HEK293 (cell line): ENCODE data around the gene GAMT.

Experiments used
- CTCF ChIA-PET: fragments of 350-600 bp; formaldehyde crosslinking; extraction: SDS; loops from one replicate; lab custom pipeline; 2021; ENCODE audit warnings: antibody characterized with exemption; lab: Yijun Ruan, JAX
- POLR2A ChIA-PET: fragments of 300-600 bp; formaldehyde crosslinking; extraction: SDS; loops from one replicate; lab custom pipeline; 2020; ENCODE audit warnings: antibody characterized with exemption, inconsistent platforms; lab: Yijun Ruan, JAX
- H3K27ac ChIP-seq: fragments of 200-500 bp; sonication (Bioruptor generic); 2 replicates; pipeline ENCODE4 v1.5.1; 2014; ENCODE audit warnings: low read depth, low read length, control low read depth, inconsistent platforms; ENCODE audit errors: extremely low read depth
- H3K36me3 ChIP-seq, 2 experiments: fragments of 200-500 bp in 1 of 2; sonication (Bioruptor generic) in 1 of 2; 1 replicate in 1 of 2; 2 replicates in 1 of 2; pipeline ENCODE4 v1.5.1; 2014 to 2017; ENCODE audit warnings: inconsistent platforms in 2 of 2, low read length in 2 of 2; ENCODE audit not compliant: control insufficient read depth in 2 of 2, insufficient read depth in 1 of 2
- H3K4me1 ChIP-seq: fragments of 200-500 bp; sonication (Bioruptor generic); 2 replicates; pipeline ENCODE4 v1.5.1; 2014; ENCODE audit warnings: mild to moderate bottlenecking, low read length, inconsistent platforms; ENCODE audit not compliant: control insufficient read depth, insufficient read depth
- H3K4me3 ChIP-seq: 2 replicates; pipeline ENCODE4 v1.5.1; 2011; ENCODE audit warnings: low read depth, mild to moderate bottlenecking, control low read depth, low read length, moderate library complexity
- H3K9me3 ChIP-seq: fragments of 200-500 bp; sonication (Bioruptor generic); 2 replicates; pipeline ENCODE4 v1.5.1; 2014; ENCODE audit warnings: low read depth, low read length, inconsistent platforms; ENCODE audit not compliant: control insufficient read depth, insufficient read depth
- HIC1 ChIP-seq: fragments of 450-650 bp; formaldehyde crosslinking; IDR thresholded peaks from 2 replicates; pipeline ENCODE4 v1.5.1; 2016; ENCODE audit warnings: missing biosample characterization, missing genetic modification characterization
- KLF8 ChIP-seq: fragments of 450-650 bp; formaldehyde crosslinking; IDR thresholded peaks from 2 replicates; pipeline ENCODE4 v1.5.1; 2016; ENCODE audit warnings: missing biosample characterization, missing genetic modification characterization
- SP7 ChIP-seq: fragments of 450-650 bp; formaldehyde crosslinking; IDR thresholded peaks from 2 replicates; pipeline ENCODE4 v1.5.1; 2016; ENCODE audit warnings: missing biosample characterization, missing genetic modification characterization
- ZBTB21 ChIP-seq: fragments of 450-650 bp; formaldehyde crosslinking; IDR thresholded peaks from 2 replicates; pipeline ENCODE4 v1.5.1; 2017; ENCODE audit warnings: missing biosample characterization, missing genetic modification characterization
- ZBTB49 ChIP-seq: fragments of 450-650 bp; formaldehyde crosslinking; IDR thresholded peaks from 2 replicates; pipeline ENCODE4 v1.5.1; 2016; ENCODE audit warnings: missing biosample characterization, missing genetic modification characterization, low read depth
- ZEB2 ChIP-seq: fragments of 450-650 bp; formaldehyde crosslinking; IDR thresholded peaks from 2 replicates; pipeline ENCODE4 v1.5.1; 2016; ENCODE audit warnings: missing biosample characterization, missing genetic modification characterization
- ZFP3 ChIP-seq: fragments of 450-650 bp; formaldehyde crosslinking; IDR thresholded peaks from 2 replicates; pipeline ENCODE4 v1.5.1; 2016; ENCODE audit warnings: low read depth, missing biosample characterization, missing genetic modification characterization
- ZFP37 ChIP-seq: fragments of 450-650 bp; formaldehyde crosslinking; IDR thresholded peaks from 2 replicates; pipeline ENCODE4 v1.5.1; 2016; ENCODE audit warnings: missing biosample characterization, missing genetic modification characterization
- ZFP69B ChIP-seq: fragments of 450-650 bp; formaldehyde crosslinking; IDR thresholded peaks from 2 replicates; pipeline ENCODE4 v1.5.1; 2016; ENCODE audit warnings: missing biosample characterization, missing genetic modification characterization
- ZNF121 ChIP-seq: fragments of 450-650 bp; formaldehyde crosslinking; IDR thresholded peaks from 2 replicates; pipeline ENCODE4 v1.5.1; 2016; ENCODE audit warnings: missing biosample characterization, missing genetic modification characterization
- ZNF202 ChIP-seq: fragments of 450-650 bp; formaldehyde crosslinking; IDR thresholded peaks from 2 replicates; pipeline ENCODE4 v1.5.1; 2016; ENCODE audit warnings: missing biosample characterization, missing genetic modification characterization, borderline replicate concordance
- ZNF214 ChIP-seq: fragments of 450-650 bp; formaldehyde crosslinking; IDR thresholded peaks from 2 replicates; pipeline ENCODE4 v1.5.1; 2017; ENCODE audit warnings: missing biosample characterization, mild to moderate bottlenecking, missing genetic modification characterization, borderline replicate concordance
- ZNF324 ChIP-seq: fragments of 450-650 bp; formaldehyde crosslinking; IDR thresholded peaks from 2 replicates; pipeline ENCODE4 v1.5.1; 2016; ENCODE audit warnings: missing biosample characterization, missing genetic modification characterization
- ZNF366 ChIP-seq: fragments of 450-650 bp; formaldehyde crosslinking; conservative IDR thresholded peaks from 2 replicates; pipeline ENCODE4 v1.5.1; 2016; ENCODE audit warnings: missing biosample characterization, missing genetic modification characterization
- ZNF600 ChIP-seq: fragments of 450-650 bp; formaldehyde crosslinking; IDR thresholded peaks from 2 replicates; pipeline ENCODE4 v1.5.1; 2016; ENCODE audit warnings: missing biosample characterization, missing genetic modification characterization
- ZNF629 ChIP-seq: fragments of 450-650 bp; formaldehyde crosslinking; IDR thresholded peaks from 2 replicates; pipeline ENCODE4 v1.5.1; 2017; ENCODE audit warnings: missing biosample characterization, missing genetic modification characterization
- ZNF677 ChIP-seq: fragments of 450-650 bp; IDR thresholded peaks from 2 replicates; pipeline ENCODE4 v1.5.0; 2018; ENCODE audit warnings: missing biosample characterization, mild to moderate bottlenecking, missing genetic modification characterization, moderate library complexity
- ZNF76 ChIP-seq: fragments of 450-650 bp; formaldehyde crosslinking; IDR thresholded peaks from 2 replicates; pipeline ENCODE4; 2016; ENCODE audit warnings: low read depth, missing biosample characterization, missing genetic modification characterization, borderline replicate concordance
- ZNF843 ChIP-seq: fragments of 450-650 bp; formaldehyde crosslinking; IDR thresholded peaks from 2 replicates; pipeline ENCODE4 v1.5.1; 2016; ENCODE audit warnings: missing biosample characterization, missing genetic modification characterization
- ZXDB ChIP-seq: fragments of 450-650 bp; formaldehyde crosslinking; IDR thresholded peaks from 2 replicates; pipeline ENCODE4 v1.5.1; 2016; ENCODE audit warnings: missing biosample characterization, missing genetic modification characterization
- TF ChIP-seq, protein P1 (sequence below): fragments of 450-650 bp; formaldehyde crosslinking; IDR thresholded peaks from 2 replicates; pipeline ENCODE4 v1.5.1; 2016; ENCODE audit warnings: missing biosample characterization, missing genetic modification characterization, low read depth
- TF ChIP-seq, protein P2 (sequence below): fragments of 450-650 bp; formaldehyde crosslinking; IDR thresholded peaks from 2 replicates; pipeline ENCODE4 v1.5.1; 2016; ENCODE audit warnings: missing biosample characterization, missing genetic modification characterization

The GAMT gene

DNA sequence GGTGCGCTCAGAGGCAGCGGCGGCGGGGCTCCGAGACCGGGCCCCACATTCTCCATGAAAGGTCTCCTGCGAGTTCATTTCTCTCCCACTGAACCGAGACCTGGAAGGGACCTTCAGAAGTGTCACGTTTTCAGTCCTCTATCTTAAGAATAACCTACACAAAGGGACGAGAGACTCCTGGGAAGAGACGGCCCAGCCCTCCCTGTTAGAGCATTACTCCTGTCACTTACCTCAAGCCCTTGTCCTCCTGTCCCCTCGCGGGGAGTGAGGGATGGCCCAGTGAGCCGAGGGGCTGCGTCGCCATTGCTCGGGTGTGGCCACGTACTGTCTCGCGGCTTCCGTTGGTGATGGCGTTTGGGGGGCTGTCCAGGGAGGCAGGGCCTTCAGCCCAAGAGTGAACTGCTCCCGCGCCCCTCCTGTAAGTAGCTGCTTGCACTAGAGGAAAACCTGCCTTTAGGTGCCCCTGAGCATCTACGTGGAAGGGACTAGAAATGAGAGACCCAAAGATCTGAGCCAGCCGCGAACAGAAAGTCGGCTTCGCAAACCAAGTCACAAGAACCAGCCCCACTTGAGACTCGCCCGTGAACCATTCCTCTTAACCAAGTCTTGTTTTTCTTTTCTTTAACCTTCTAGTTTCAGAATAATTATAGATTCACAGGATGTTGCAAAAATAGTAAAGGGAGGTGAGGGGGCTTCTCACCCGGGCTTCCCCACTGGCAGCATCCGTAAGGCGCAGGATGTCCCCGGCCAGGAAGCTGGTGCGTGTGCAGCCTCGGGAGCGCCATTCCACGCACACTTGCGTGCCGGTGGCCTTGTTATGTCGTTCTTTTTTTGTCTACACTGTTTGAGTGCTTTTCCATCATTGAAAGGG is 38.7 kb downstream of the GAMT start:
- Histone ChIP-seq H3K36me3 (peaks cover 0 to 91% of the 10 kb centered on the region in 2 experiments; a peak in 2 of 3 replicates), H3K27ac (peak overlapping the region; percentile 24; the same call in 1 of the 2 replicates), H3K9me3 (no peaks in the 10 kb centered on the region), H3K4me1 (peaks cover 14% of the 10 kb centered on the region), H3K4me3 (no peak overlapping the region)
- ChIA-PET POLR2A (no interaction called here), CTCF (no interaction called here)
- TF ChIP-seq ZBTB21 (tag by site-specific recombination) (peak; percentile 3; the same call in 1 of the 2 replicates), ZNF843 (no peak), ZNF76 (tag by site-specific recombination) (0 out of 2 replicates have a peak, but pooled peaks have one; percentile 1)

DNA sequence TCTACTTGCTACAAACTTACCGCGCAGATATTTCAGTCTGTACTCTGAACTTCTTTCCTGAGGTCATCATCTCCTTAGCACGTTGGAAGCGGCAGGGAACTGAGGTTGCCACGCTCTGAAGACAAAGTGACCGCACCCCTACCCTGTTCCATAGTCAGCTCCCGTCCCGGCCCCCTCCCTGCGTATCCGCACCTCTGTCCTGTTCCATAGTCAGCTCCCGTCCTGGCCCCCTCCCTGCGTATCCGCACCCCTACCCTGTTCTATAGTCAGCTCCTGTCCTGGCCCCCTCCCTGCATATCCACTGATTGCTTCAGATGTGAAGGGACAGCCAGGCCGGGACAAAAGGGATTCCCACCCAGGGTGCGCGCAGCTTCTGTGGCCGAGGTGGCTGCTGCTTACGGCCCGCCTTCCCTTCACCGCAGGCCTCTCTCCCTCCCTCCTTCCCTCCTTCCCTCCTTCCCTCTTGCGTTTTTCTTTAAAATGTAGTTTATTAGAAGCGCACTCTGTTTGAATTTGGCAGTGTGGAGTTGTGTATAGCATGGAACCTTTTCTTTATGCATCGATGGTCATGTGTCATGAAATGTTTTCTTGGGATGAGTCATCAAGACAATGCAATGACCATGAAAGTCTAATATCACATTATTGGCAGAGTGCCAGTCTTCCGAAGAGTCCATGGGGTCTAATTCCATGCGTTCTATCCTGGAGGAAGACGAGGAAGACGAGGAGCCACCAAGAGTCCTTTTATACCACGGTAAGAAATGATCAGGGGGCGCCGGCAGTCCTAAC is 39.5 kb downstream of the GAMT start:
- peak overlapping the region; percentile 2; the same call in 1 of the 2 replicates for H3K4me3 ChIP-seq
- ChIA-PET POLR2A (interaction anchor here (1.2 kb wide), 1 partner anchor 93 kb away, joined by 3 read pairs; the partner anchor contains the start of gene CIRBP), CTCF (interaction anchor here (1.1 kb wide), 1 partner anchor 82 kb away, joined by 4 read pairs; no protein-coding TSS in a partner anchor)
- TF ChIP-seq ZFP3 (tag by site-specific recombination): no peak
- TF ChIP-seq, protein P1, sequence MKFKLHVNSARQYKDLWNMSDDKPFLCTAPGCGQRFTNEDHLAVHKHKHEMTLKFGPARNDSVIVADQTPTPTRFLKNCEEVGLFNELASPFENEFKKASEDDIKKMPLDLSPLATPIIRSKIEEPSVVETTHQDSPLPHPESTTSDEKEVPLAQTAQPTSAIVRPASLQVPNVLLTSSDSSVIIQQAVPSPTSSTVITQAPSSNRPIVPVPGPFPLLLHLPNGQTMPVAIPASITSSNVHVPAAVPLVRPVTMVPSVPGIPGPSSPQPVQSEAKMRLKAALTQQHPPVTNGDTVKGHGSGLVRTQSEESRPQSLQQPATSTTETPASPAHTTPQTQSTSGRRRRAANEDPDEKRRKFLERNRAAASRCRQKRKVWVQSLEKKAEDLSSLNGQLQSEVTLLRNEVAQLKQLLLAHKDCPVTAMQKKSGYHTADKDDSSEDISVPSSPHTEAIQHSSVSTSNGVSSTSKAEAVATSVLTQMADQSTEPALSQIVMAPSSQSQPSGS (tag by site-specific recombination): peak; percentile 68; the same call in 1 of the 2 replicates
- peak; percentile 59; the same call in 1 of the 2 replicates for TF ChIP-seq ZNF214 (tag by site-specific recombination)
- peak; percentile 84 for TF ChIP-seq ZEB2
- 0 out of 2 replicates have a peak, but pooled peaks have one; percentile 16 for TF ChIP-seq ZFP69B (tag by site-specific recombination)
- peak; percentile 32; the same call in 1 of the 2 replicates for TF ChIP-seq ZNF76 (tag by site-specific recombination)
- TF ChIP-seq ZNF324 (tag by site-specific recombination): peak; percentile 55; the same call in 1 of the 2 replicates
- 0 out of 2 replicates have a peak, but pooled peaks have one; percentile 41 for TF ChIP-seq KLF8 (tag by site-specific recombination)
- TF ChIP-seq ZNF600 (tag by site-specific recombination): peak; percentile 90
- peak; percentile 65 for TF ChIP-seq ZNF629
- no peak for TF ChIP-seq ZNF202 (tag by site-specific recombination)
- TF ChIP-seq ZNF677 (tag by site-specific recombination): peak; percentile 50; the same call in 1 of the 2 replicates
- TF ChIP-seq HIC1: peak; percentile 62; the same call in 1 of the 2 replicates
- TF ChIP-seq, protein P2, sequence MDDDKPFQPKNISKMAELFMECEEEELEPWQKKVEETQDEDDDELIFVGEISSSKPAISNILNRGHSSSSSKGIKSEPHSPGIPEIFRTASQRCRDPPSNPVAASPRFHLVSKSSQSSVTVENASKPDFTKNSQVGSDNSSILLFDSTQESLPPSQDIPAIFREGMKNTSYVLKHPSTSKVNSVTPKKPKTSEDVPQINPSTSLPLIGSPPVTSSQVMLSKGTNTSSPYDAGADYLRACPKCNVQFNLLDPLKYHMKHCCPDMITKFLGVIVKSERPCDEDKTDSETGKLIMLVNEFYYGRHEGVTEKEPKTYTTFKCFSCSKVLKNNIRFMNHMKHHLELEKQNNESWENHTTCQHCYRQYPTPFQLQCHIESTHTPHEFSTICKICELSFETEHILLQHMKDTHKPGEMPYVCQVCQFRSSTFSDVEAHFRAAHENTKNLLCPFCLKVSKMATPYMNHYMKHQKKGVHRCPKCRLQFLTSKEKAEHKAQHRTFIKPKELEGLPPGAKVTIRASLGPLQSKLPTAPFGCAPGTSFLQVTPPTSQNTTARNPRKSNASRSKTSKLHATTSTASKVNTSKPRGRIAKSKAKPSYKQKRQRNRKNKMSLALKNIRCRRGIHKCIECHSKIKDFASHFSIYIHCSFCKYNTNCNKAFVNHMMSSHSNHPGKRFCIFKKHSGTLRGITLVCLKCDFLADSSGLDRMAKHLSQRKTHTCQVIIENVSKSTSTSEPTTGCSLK (tag by site-specific recombination): no peak
- TF ChIP-seq ZBTB49 (tag by site-specific recombination): no peak
- TF ChIP-seq ZFP37 (tag by site-specific recombination): no peak
- no peak for TF ChIP-seq ZNF121 (tag by site-specific recombination)
- no peak for TF ChIP-seq ZXDB (tag by site-specific recombination)
- TF ChIP-seq SP7: peak; percentile 58; the same call in 1 of the 2 replicates
- peak; percentile 86 for TF ChIP-seq ZNF366 (tag by site-specific recombination)

More for the DNA sequence above, 39.5 kb downstream of the GAMT start:
- Histone ChIP-seq H3K9me3 (no peaks in the 10 kb centered on the region), H3K36me3 (peaks cover 3 to 91% of the 10 kb centered on the region in 2 experiments), H3K27ac (peak overlapping the region; percentile 59), H3K4me1 (peaks cover 14% of the 10 kb centered on the region)
